Neuron (in vitro differentiated cells): ENCODE results near the gene MEGF8.

Source experiments
- H2AFZ ChIP-seq: one replicate; pipeline ENCODE4 v1.6.1; 2013; ENCODE audit warnings: low read depth, mild to moderate bottlenecking, inconsistent platforms, low read length, moderate library complexity
- H3K27me3 ChIP-seq: one replicate; pipeline ENCODE4 v1.6.1; 2013; ENCODE audit warnings: low read length; ENCODE audit not compliant: insufficient read depth
- H3K36me3 ChIP-seq: one replicate; pipeline ENCODE4 v1.6.1; 2013; ENCODE audit warnings: low read length; ENCODE audit not compliant: insufficient read depth
- H3K4me1 ChIP-seq: one replicate; pipeline ENCODE4 v1.6.1; 2013; ENCODE audit warnings: low read length; ENCODE audit not compliant: insufficient read depth
- H3K4me3 ChIP-seq: 2 replicates; pipeline ENCODE4 v1.5.1; 2013; ENCODE audit warnings: mild to moderate bottlenecking, low read length, moderate library complexity
- H3K9me3 ChIP-seq: one replicate; pipeline ENCODE4 v1.6.1; 2013; ENCODE audit warnings: low read length

MEGF8 gene

GRCh38 chr19:42303876-42304275 lies 21.6 kb upstream of the MEGF8 start:
- Histone ChIP-seq H3K27me3 (no peaks in the 10 kb centered on the region), H3K36me3 (peaks cover 7% of the 10 kb centered on the region), H3K4me1 (peaks cover 17% of the 10 kb centered on the region), H3K9me3 (peaks cover 3% of the 10 kb centered on the region), H3K4me3 (no peak overlapping the region), H2AFZ (no peak overlapping the region)

- Histone ChIP-seq H3K36me3 (no peaks in the 10 kb centered on the region), H2AFZ (no peak overlapping the region), H3K4me3 (no peak overlapping the region)
Measured at GRCh38 chr19:42306646-42307045, 18.8 kb upstream of the MEGF8 start.

GRCh38 chr19:42309686-42310085 lies 15.7 kb upstream of the MEGF8 start:
- Histone ChIP-seq H2AFZ (no peak overlapping the region), H3K9me3 (peaks cover 3% of the 10 kb centered on the region), H3K27me3 (no peaks in the 10 kb centered on the region), H3K36me3 (no peaks in the 10 kb centered on the region), H3K4me1 (peaks cover 4% of the 10 kb centered on the region), H3K4me3 (no peak overlapping the region)

More at GRCh38 chr19:42306646-42307045, 18.8 kb upstream of the MEGF8 start:
- Histone ChIP-seq H3K27me3 (no peaks in the 10 kb centered on the region), H3K9me3 (peaks cover 3% of the 10 kb centered on the region), H3K4me1 (peaks cover 10% of the 10 kb centered on the region)

- Histone ChIP-seq H3K4me3 (no peak overlapping the region), H3K27me3 (no peaks in the 10 kb centered on the region), H3K9me3 (peaks cover 3% of the 10 kb centered on the region), H3K4me1 (peaks cover 7% of the 10 kb centered on the region), H2AFZ (no peak overlapping the region), H3K36me3 (no peaks in the 10 kb centered on the region)
Measured at GRCh38 chr19:42311657-42312056, 13.8 kb upstream of the MEGF8 start.

- H3K4me1 ChIP-seq, result peaks cover 8% of the 10 kb centered on the region
- no peaks in the 10 kb centered on the region for H3K9me3 ChIP-seq
- H3K27me3 ChIP-seq, result no peaks in the 10 kb centered on the region
- H2AFZ ChIP-seq, result peak overlapping the region; percentile 84
- H3K4me3 ChIP-seq, result peak overlapping the region; percentile 4
- no peaks in the 10 kb centered on the region for H3K36me3 ChIP-seq
Measured at GRCh38 chr19:42312370-42312769, 13.1 kb upstream of the MEGF8 start.

GRCh38 chr19:42313096-42313839 lies 12.2 kb upstream of the MEGF8 start, which contains the start of gene TMEM145:
TMEM145 (plus strand) TSS chr19:42313309; CDS start chr19:42313377, 68 bp downstream.
- Histone ChIP-seq H2AFZ (peak within 1 kb of the TSS; percentile 84), H3K36me3 (no peaks in the 10 kb centered on the region), H3K9me3 (no peaks in the 10 kb centered on the region), H3K4me3 (peak within 1 kb of the TSS; percentile 52), H3K27me3 (no peaks in the 10 kb centered on the region), H3K4me1 (peaks cover 8% of the 10 kb centered on the region)

- H3K27me3 ChIP-seq, result no peaks in the 10 kb centered on the region
- H2AFZ ChIP-seq, result peak overlapping the region; percentile 84
- H3K36me3 ChIP-seq, result no peaks in the 10 kb centered on the region
- peak overlapping the region; percentile 52 for H3K4me3 ChIP-seq
- H3K9me3 ChIP-seq, result no peaks in the 10 kb centered on the region
- H3K4me1 ChIP-seq, result peaks cover 8% of the 10 kb centered on the region
Measured at GRCh38 chr19:42313840-42314755, 11.3 kb upstream of the MEGF8 start.

GRCh38 chr19:42315024-42315423 lies 10.4 kb upstream of the MEGF8 start:
- Histone ChIP-seq H3K27me3 (no peaks in the 10 kb centered on the region), H3K36me3 (no peaks in the 10 kb centered on the region), H3K4me3 (no peak overlapping the region), H2AFZ (no peak overlapping the region), H3K9me3 (no peaks in the 10 kb centered on the region), H3K4me1 (peaks cover 8% of the 10 kb centered on the region)

- H3K27me3 ChIP-seq, result no peaks in the 10 kb centered on the region
- no peak overlapping the region for H3K4me3 ChIP-seq
- H3K4me1 ChIP-seq, result peaks cover 8% of the 10 kb centered on the region
- no peak overlapping the region for H2AFZ ChIP-seq
- H3K9me3 ChIP-seq, result no peaks in the 10 kb centered on the region
- no peaks in the 10 kb centered on the region for H3K36me3 ChIP-seq
Measured at GRCh38 chr19:42316223-42317211, 8.9 kb upstream of the MEGF8 start.

GRCh38 chr19:42317535-42317934 lies 7.9 kb upstream of the MEGF8 start:
- no peak overlapping the region for H3K4me3 ChIP-seq
- no peaks in the 10 kb centered on the region for H3K9me3 ChIP-seq
- peaks cover 8% of the 10 kb centered on the region for H3K4me1 ChIP-seq
- no peaks in the 10 kb centered on the region for H3K27me3 ChIP-seq
- no peaks in the 10 kb centered on the region for H3K36me3 ChIP-seq
- no peak overlapping the region for H2AFZ ChIP-seq

GRCh38 chr19:42322305-42322704 lies 3.1 kb upstream of the MEGF8 start:
- Histone ChIP-seq H3K4me3 (no peak overlapping the region), H3K9me3 (no peaks in the 10 kb centered on the region), H2AFZ (no peak overlapping the region), H3K36me3 (no peaks in the 10 kb centered on the region), H3K27me3 (no peaks in the 10 kb centered on the region), H3K4me1 (peaks cover 10% of the 10 kb centered on the region)

GRCh38 chr19:42323473-42323851 lies 2.0 kb upstream of the MEGF8 start:
- no peak overlapping the region for H3K4me3 ChIP-seq

More at GRCh38 chr19:42323473-42323851, 2.0 kb upstream of the MEGF8 start:
- no peaks in the 10 kb centered on the region for H3K27me3 ChIP-seq
- H3K9me3 ChIP-seq, result no peaks in the 10 kb centered on the region
- no peak overlapping the region for H2AFZ ChIP-seq
- no peaks in the 10 kb centered on the region for H3K36me3 ChIP-seq
- H3K4me1 ChIP-seq, result peaks cover 16% of the 10 kb centered on the region
